Subcutaneous abdominal adipose tissue (tissue), 5 donors: ENCODE data around the gene FOXO3.

Experiments used
- H3K27ac ChIP-seq: one replicate; pipeline ENCODE4 v1.7.0; 2013; ENCODE audit warnings: low read depth, mild to moderate bottlenecking, inconsistent platforms, low read length, moderate library complexity
- H3K27me3 ChIP-seq, 5 donors: one replicate each; pipeline ENCODE4 v1.7.0; 2013; ENCODE audit warnings: low read length in 5 of 5, inconsistent platforms in 1 of 5; ENCODE audit not compliant: control insufficient read depth in 5 of 5, insufficient read depth in 4 of 5
- H3K36me3 ChIP-seq, 5 donors: one replicate each; pipeline ENCODE4 v1.7.0; 2013; ENCODE audit warnings: low read length in 5 of 5; ENCODE audit not compliant: control insufficient read depth in 5 of 5, insufficient read depth in 5 of 5
- H3K4me1 ChIP-seq, 5 donors: one replicate each; pipeline ENCODE4 v1.7.0; 2013; ENCODE audit warnings: low read length in 5 of 5, mild to moderate bottlenecking in 3 of 5, moderate library complexity in 1 of 5; ENCODE audit not compliant: control insufficient read depth in 5 of 5, insufficient read depth in 5 of 5
- H3K4me3 ChIP-seq, 5 donors: one replicate each; pipeline ENCODE4 v1.7.0; 2013; ENCODE audit warnings: low read length in 5 of 5, low read depth in 1 of 5
- H3K9ac ChIP-seq, 5 donors: one replicate each; pipeline ENCODE4 v1.7.0; 2013; ENCODE audit warnings: low read length in 5 of 5, mild to moderate bottlenecking in 4 of 5, moderate library complexity in 3 of 5
- H3K9me3 ChIP-seq, 5 donors: one replicate each; pipeline ENCODE4 v1.7.0; 2013; ENCODE audit warnings: low read length in 5 of 5; ENCODE audit not compliant: control insufficient read depth in 5 of 5
- donor health status: healthy.
- donor health status: healthy.
- donor health status: healthy.
- donor health status: healthy.
- donor health status: healthy.

Gene FOXO3

GRCh38 chr6:108638993-108639392, 78.3 kb downstream of the FOXO3 start:
- peaks cover 0 to 13% (median 3%) of the 10 kb centered on the region in 5 donors for H3K4me1 ChIP-seq
- no peaks in the 10 kb centered on the region for H3K9me3 ChIP-seq
- H3K4me3 ChIP-seq: no peak overlapping the region
- peaks cover 0 to 2% (median 0%) of the 10 kb centered on the region in 5 donors for H3K36me3 ChIP-seq
- no peaks in the 10 kb centered on the region for H3K27me3 ChIP-seq
- no peak overlapping the region for H3K9ac ChIP-seq
- H3K27ac ChIP-seq: no peak overlapping the region

DNA sequence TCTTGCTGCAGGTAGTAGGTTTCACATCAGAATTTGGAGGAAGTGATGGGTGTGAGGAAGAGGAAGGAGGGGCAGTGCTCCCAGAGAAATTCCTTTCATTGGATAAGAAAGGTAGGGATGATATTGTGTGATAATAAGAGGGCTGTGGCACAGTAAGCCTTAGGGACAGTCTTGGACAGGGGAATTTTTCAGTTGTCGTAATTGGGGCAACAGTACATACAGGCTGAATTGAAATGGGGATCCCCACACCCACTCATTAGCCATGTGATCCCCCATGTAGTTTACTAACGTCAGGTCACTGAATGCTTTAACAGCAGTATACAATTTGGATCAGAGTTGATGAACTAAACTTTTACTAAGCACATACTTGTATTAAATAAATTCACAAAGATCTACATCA, 79.4 kb downstream of the FOXO3 start:
- H3K36me3 ChIP-seq: peaks cover 0 to 2% (median 0%) of the 10 kb centered on the region in 5 donors
- no peaks in the 10 kb centered on the region for H3K27me3 ChIP-seq
- H3K9me3 ChIP-seq: no peaks in the 10 kb centered on the region
- peaks cover 0 to 10% (median 3%) of the 10 kb centered on the region in 5 donors for H3K4me1 ChIP-seq
- H3K9ac ChIP-seq: no peak overlapping the region
- no peak overlapping the region for H3K4me3 ChIP-seq
- H3K27ac ChIP-seq: no peak overlapping the region

GRCh38 chr6:108643184-108643583, 82.5 kb downstream of the FOXO3 start:
- no peak overlapping the region for H3K9ac ChIP-seq
- no peaks in the 10 kb centered on the region for H3K9me3 ChIP-seq
- peaks cover 2 to 5% (median 4%) of the 10 kb centered on the region in 5 donors for H3K36me3 ChIP-seq
- peaks cover 0 to 17% (median 10%) of the 10 kb centered on the region in 5 donors for H3K4me1 ChIP-seq
- no peaks in the 10 kb centered on the region for H3K27me3 ChIP-seq
- H3K27ac ChIP-seq: no peak overlapping the region
- no peak overlapping the region for H3K4me3 ChIP-seq

DNA sequence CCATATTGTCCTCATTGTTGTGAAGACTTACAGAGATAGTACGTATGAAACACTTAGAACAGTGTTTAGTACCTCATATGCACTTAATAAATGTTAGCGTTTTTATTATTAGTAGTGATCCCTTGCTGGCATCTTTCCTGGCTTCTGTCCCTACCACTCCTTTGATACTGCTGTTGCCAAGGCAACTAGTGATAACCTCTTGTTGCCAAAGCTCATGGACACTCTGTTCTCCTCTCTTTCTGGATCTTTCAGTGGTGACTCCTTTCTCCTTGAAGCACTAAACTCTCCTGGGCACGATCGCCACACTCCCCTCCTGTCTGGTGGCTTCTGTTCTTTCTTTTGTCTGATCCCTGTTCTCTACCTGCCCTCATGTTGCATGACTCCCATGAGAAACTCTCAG, 83.5 kb downstream of the FOXO3 start:
- Histone ChIP-seq H3K27ac (no peak overlapping the region), H3K36me3 (peaks cover 2 to 11% (median 5%) of the 10 kb centered on the region in 5 donors), H3K9ac (no peak overlapping the region), H3K9me3 (no peaks in the 10 kb centered on the region), H3K4me3 (no peak overlapping the region), H3K4me1 (peaks cover 0 to 17% (median 10%) of the 10 kb centered on the region in 5 donors), H3K27me3 (no peaks in the 10 kb centered on the region)

GRCh38 chr6:108648191-108648590, 87.5 kb downstream of the FOXO3 start:
- no peaks in the 10 kb centered on the region for H3K9me3 ChIP-seq
- peaks cover 0 to 11% (median 5%) of the 10 kb centered on the region in 5 donors for H3K36me3 ChIP-seq
- H3K4me1 ChIP-seq: peaks cover 0 to 49% (median 41%) of the 10 kb centered on the region in 5 donors
- H3K27ac ChIP-seq: no peak overlapping the region
- no peak overlapping the region for H3K9ac ChIP-seq
- H3K27me3 ChIP-seq: no peaks in the 10 kb centered on the region
- no peak overlapping the region for H3K4me3 ChIP-seq

GRCh38 chr6:108650325-108650724, 89.6 kb downstream of the FOXO3 start:
- H3K9me3 ChIP-seq: no peaks in the 10 kb centered on the region
- H3K27ac ChIP-seq: peak overlapping the region; percentile 39
- H3K4me1 ChIP-seq: peaks cover 7 to 70% (median 62%) of the 10 kb centered on the region in 5 donors
- H3K27me3 ChIP-seq: no peaks in the 10 kb centered on the region
- no peak overlapping the region for H3K4me3 ChIP-seq
- H3K36me3 ChIP-seq: peaks cover 0 to 11% (median 5%) of the 10 kb centered on the region in 5 donors
- no peak overlapping the region for H3K9ac ChIP-seq

DNA sequence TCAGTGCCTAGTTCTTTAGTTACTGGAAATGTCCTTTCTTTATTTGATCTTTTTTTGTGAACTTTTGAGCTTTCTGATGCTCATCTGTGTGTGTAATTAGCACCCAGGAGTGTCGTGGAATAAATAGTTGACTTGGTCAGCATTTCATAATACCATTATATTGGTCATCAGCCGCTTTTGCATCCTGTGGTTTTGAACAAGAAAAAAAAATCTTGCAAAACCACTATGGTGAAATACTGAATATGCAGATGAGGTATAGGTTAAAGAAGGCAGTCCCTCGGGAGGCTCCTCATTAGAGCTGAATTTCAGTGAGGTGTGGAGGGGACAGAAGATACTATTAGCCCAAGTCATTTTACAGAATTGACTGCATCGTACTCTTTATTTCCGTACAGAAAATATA, 90.1 kb downstream of the FOXO3 start:
- H3K9me3 ChIP-seq: no peaks in the 10 kb centered on the region
- no peak overlapping the region for H3K4me3 ChIP-seq
- H3K27me3 ChIP-seq: no peaks in the 10 kb centered on the region
- peaks cover 7 to 74% (median 66%) of the 10 kb centered on the region in 5 donors for H3K4me1 ChIP-seq
- H3K27ac ChIP-seq: peak overlapping the region; percentile 49
- H3K9ac ChIP-seq: no peak overlapping the region
- H3K36me3 ChIP-seq: peaks cover 0 to 11% (median 5%) of the 10 kb centered on the region in 5 donors

GRCh38 chr6:108651340-108652227, 90.9 kb downstream of the FOXO3 start:
- Histone ChIP-seq H3K36me3 (peaks cover 0 to 11% (median 5%) of the 10 kb centered on the region in 5 donors), H3K9ac (peak overlapping the region in 2 of 5 donors; percentile 27 to 48), H3K4me1 (peaks cover 7 to 73% (median 64%) of the 10 kb centered on the region in 5 donors), H3K27me3 (no peaks in the 10 kb centered on the region), H3K9me3 (no peaks in the 10 kb centered on the region), H3K27ac (peak overlapping the region; percentile 49), H3K4me3 (no peak overlapping the region)

GRCh38 chr6:108652375-108652774, 91.7 kb downstream of the FOXO3 start:
- Histone ChIP-seq H3K27ac (peak overlapping the region; percentile 49), H3K4me3 (no peak overlapping the region)

GRCh38 chr6:108653949-108654348, 93.2 kb downstream of the FOXO3 start:
- H3K36me3 ChIP-seq: no peaks in the 10 kb centered on the region
- H3K27me3 ChIP-seq: no peaks in the 10 kb centered on the region
- H3K4me3 ChIP-seq: no peak overlapping the region
- H3K27ac ChIP-seq: peak overlapping the region; percentile 49
- peak overlapping the region in 2 of 5 donors; percentile 10 to 66 for H3K9ac ChIP-seq
- H3K4me1 ChIP-seq: peaks cover 7 to 72% (median 62%) of the 10 kb centered on the region in 5 donors
- H3K9me3 ChIP-seq: no peaks in the 10 kb centered on the region

More at GRCh38 chr6:108652375-108652774, 91.7 kb downstream of the FOXO3 start:
- H3K9me3 ChIP-seq: no peaks in the 10 kb centered on the region
- peak overlapping the region in 1 of 5 donors; percentile 48 for H3K9ac ChIP-seq
- H3K27me3 ChIP-seq: no peaks in the 10 kb centered on the region
- peaks cover 0 to 11% (median 5%) of the 10 kb centered on the region in 5 donors for H3K36me3 ChIP-seq
- H3K4me1 ChIP-seq: peaks cover 7 to 72% (median 62%) of the 10 kb centered on the region in 5 donors
